Fibroblast of skin of scalp (primary cell): Measurements from ENCODE around the gene ZNF362.

Experiments used
- DNase-seq: peaks from one replicate; pipeline ENCODE4 v3.0.0-alpha.2; 2013

ZNF362 gene

DNA sequence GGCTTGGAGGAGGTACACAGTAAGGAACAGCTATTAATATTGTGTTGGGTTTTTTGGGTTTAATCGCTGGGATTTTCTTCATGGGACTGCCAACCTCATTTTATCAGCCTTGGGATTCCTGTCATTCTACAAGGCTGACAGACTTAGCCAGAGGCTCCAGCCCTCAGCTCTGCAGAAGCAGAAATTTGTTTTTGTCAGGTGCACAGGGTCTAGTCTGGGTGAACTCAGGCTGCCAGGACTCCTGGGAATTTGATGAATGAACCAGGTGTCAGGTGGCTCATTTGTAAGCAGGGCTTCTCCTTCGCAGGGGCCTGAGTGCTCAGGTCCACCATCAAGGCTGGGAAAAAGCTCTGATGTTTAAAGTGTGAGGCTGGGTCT is 11.5 kb upstream of the ZNF362 start:
- DNase-seq: no peak

DNA sequence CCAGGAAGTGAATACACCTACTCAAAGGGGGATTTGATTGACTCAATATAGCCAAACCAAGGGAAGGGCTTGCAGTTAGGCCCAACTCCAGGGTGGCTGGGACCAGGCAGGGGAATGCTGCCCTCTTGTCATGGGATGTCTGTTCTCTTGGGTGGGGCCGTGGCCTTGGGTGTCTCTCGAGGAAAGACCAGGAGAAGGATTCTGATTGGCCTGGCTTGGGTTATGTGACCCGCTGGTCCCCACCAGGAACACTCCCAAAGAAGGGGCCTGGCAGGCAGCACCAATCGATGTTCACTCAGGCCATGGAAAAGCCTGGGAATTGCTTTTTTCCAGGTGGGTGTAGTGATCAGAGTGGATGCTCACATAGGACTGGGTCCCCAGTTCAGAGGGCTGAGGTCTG is 10.1 kb upstream of the ZNF362 start:
- no peak for DNase-seq

DNA sequence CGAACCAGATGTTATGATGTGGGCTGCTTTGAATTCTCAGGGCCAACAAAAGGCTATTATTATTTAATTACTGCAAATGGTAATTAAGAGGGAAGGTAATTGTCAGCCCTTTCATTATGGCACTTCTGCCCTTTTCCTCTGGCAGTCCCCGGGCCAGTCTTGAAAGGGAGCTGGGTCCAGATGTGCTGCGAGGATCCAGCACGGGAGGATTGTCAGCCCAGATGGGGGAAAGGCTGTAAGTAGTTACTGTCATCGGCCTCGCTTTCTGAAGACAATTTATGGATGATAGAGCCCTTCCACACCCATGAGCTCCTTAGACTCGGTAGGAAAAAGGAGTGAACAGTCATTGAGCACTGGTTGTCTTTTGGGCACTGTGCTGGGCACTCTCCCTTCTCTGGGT is 8.7 kb upstream of the ZNF362 start:
- no peak for DNase-seq

DNA sequence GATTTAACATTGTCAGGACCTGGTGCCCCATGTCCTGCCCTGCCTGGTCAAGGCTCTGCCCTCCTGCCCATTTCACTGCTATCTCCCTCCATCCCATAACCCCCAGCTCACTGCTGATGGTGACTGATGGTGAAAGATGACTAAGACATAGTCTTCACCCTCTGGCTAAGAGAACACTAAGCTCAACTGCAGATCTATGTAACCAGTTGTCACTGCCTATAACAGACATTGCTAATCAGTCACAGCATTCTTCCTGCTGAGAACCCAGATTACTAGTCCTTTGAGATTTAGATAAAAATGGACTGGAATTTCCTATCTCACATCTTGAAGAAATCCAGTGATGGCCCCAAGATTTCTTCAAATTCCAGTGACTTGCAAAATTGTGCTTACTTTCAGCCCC is 8.0 kb upstream of the ZNF362 start:
- DNase-seq: peak; percentile 48

GRCh38 chr1:33249422-33249821 is 6.9 kb upstream of the ZNF362 start:
- no peak for DNase-seq

- DNase-seq: no peak
Observed at GRCh38 chr1:33250217-33250616, 6.1 kb upstream of the ZNF362 start.

DNA sequence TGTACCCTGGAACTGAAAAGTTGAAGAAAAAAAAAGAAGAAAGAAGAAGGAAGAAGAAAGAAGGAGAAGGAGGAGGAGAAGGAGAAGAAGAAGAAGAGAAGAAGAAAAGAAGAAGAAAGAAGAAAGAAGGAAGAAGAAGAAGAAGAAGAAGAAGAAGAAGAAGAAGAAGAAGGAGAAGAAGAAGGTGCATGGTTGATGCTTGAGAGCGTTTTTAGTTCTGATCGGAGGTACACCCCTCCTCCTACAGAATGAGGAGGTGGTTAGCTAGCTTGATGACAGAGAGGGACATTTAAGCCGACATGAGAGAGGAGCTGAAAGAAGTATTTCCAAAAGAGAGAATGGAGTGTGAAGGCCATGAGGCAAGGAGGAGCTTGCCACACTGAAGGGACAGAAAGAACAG is 5.6 kb upstream of the ZNF362 start:
- no peak for DNase-seq

DNA sequence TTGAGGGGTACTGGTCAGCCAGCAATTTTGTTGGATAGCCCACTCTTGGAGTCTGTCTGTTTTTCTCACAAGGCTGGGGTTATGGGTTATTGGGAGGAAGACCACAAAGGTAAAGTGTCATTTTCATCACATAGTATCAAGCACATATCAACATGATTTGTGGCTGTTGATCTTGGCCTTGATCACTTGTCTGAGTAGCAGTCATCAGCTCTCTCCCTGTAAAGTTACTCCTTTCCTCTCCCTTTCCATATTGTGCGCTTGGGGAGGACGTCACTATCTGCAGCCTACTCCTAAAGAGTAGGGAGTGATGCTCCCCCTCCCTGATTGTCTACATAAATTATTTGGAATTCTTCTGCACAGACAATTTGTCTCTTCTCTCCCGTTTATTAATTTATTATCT is 1.8 kb upstream of the ZNF362 start:
- DNase-seq: no peak

DNA sequence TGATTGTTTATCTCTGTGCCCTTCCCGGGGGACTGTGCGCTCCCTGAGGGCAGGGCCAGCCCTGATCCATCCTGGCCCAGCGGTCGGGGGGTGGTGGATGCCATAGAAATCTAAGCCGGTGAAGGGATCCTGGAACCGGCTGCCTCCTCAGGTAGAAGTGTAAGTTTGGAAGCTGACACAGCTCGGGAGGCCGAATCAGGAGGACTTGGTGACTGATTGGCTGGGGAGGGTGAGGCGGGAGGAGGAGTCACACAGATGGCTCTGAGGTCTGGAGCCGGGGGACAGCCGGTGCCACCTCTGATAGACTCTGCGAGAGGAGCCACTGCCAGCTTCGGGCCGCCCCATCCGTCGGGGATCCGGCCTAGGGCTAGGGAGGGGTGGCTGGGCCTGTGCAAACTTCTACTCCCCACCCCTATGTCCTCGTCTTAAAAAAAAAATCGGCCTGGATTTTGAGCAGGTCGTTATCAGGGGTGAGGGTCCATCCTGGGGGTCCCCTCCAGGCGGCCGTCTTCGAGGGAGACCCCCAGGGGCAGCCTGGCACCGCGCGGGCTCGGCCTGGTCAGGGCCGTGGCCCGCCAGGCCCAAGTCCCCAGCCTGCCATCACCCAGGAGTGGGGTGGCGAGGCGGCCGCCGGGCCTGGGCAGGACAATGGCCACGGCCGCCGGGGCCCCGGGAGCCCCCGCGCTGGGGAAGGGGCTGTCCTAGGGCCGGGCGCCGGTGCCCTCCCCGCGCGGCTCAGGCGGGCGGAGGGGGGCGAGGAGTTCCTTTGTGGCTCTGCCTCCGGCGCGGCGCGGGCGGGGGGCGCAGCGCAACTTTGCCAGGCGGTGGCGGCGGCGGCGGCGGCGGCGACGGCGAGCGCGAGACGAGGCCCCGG is 708 bp upstream of the ZNF362 start:
- DNase-seq: peak; percentile 67

DNA sequence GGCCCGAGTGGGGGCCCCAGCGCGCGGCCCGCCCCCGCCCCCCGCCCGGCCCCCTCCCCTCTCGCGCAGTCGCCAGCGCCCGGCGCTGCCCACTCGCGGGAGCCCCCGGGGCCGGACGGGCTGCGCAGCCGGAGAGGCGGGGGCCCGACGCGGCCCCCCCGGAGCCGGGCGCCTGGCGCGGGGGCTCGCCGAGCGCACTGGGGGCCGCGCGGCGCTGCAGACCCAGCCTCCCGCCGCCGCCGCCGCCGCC is 146 bp upstream of the ZNF362 start:
- no peak for DNase-seq

DNA sequence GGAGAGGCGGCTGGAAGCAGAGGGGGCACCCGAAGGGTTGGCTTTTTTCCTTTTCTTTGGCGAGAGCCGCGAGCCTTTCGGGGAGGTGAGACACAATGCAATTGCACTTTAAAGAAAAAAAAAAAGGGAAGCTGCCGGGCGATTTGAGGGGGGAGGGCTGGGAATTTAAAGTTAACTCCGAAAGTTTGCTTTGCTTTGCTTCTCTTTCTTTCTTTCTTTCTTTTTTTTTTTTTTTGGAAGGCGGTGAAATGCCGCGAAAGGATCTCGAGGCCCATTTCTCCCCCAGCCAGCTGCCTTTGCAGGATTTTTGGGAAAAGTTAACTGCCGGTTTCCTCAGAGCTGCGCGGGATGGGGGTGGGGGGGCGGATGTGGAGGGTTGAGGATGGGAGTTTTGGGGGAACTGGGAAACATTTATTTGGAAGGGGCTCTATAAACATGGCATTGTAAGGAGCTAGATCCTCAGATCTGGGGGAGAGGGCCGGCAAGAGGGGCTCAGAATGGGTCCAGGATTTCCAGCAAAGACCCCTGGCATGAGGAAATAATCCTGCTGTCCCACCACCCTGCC is 997 bp downstream of the ZNF362 start:
- no peak for DNase-seq

DNA sequence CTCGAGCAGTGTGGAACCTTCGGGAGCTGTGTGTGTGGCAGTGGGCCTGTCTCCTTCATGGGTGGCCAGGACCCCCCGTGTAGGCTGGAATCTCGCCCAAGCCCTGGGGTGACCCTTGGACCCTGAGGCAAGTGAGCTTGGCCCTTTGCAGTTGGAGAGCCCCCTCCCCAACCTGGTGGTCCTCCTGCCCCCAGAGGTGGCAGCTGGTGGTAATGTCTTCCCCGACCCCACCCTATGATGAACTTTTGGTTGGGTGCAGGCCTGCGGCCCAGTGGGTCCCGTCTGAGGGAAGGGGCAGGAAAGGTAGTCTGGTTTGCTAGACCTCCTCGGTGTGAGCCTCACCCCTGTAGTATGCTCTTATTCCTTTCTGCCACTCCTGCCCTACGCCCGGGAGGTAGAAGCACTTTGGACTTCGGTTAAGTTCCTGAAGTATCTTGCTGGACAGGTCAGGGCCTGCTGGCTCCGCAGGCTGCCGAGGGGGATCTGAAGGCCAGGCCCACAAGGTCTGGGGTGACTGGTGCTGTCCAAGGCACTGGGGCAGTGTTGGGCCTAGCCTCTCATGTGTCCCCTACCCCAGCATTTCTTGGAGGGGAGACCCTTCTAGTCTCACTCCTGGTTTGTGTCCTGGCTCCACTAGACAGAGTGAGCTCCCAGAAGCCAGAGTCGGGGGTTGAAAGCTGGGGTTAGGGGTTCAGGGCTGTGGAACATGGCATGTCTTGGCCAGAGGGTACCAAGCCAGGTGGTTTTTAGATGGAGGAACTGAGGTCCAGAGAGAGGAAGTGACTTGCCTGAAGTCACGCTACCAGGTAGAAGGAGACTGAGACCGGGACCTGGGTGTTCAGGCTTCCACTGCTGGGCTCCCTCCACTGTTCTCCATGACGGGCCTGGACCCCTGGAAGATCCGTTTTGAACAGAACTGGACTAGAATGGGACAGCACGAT is 1.8 kb downstream of the ZNF362 start:
- no peak for DNase-seq

GRCh38 chr1:33258788-33259274 is 2.5 kb downstream of the ZNF362 start:
- no peak for DNase-seq

GRCh38 chr1:33259879-33260278 is 3.6 kb downstream of the ZNF362 start:
- DNase-seq: no peak

DNA sequence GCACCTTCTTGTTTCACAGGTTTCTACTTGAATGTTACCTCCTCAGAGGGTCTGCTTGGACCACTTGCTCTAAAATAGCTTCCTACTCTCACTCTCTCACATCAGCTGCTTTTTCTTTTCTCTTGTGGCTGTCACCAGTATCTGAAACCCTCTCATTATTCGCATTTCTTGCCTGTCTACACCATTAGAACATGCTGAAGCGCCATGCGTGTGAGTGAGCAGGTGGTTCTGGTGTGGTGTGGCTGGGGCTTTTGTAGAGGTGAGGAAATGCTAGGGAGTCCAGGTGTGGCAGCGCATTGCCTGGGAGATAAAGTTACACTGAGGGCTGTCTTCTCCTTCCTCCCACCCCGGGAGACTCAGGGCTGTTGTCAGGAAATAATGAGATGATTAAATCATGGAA is 4.1 kb downstream of the ZNF362 start:
- DNase-seq: no peak

GRCh38 chr1:33261344-33261743 is 5.1 kb downstream of the ZNF362 start:
- DNase-seq: no peak

GRCh38 chr1:33263890-33264504 is 7.7 kb downstream of the ZNF362 start:
- no peak for DNase-seq

DNA sequence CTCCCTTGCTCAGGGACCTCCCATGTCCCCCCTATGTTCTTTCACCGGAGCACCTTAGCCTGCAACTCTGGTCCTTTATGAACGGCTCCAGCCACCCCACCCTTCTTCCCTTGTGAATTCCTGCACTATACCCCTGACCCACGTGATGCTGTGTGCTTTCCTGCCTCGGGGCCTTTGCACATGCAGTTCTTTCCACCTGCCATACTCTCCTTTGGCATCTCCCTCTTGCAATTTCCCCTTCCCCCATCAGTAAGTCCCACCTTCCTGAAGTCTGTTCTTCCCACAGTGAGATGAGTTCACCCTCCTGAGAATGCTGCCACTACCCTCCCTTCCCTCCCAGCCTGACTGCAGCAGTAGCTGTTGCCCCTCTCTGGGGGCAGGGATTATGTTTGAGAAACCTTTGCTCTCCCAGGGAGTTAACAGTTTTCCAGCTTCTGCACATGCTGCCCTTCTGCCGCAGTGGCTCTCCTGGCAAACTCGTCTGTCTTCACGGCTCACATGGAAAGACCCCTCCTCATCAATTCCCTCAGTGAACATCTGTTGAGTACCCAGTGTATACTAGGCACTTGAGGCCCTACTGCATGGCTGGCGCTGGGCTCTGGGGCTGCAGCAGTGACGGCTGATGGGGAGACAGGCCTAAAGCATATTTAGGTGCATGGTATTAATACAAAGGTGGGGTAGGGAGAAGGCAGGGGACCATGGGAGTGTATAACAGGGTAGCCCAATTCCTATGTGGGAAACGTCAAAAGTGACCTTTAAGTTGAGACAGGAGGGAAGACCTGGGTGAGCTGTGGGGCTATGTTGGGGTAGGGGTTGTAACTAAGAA is 9.7 kb downstream of the ZNF362 start:
- no peak for DNase-seq

- DNase-seq: no peak
Observed at GRCh38 chr1:33266766-33267165, 10.5 kb downstream of the ZNF362 start.

GRCh38 chr1:33267468-33268205 is 11.3 kb downstream of the ZNF362 start:
- no peak for DNase-seq

DNA sequence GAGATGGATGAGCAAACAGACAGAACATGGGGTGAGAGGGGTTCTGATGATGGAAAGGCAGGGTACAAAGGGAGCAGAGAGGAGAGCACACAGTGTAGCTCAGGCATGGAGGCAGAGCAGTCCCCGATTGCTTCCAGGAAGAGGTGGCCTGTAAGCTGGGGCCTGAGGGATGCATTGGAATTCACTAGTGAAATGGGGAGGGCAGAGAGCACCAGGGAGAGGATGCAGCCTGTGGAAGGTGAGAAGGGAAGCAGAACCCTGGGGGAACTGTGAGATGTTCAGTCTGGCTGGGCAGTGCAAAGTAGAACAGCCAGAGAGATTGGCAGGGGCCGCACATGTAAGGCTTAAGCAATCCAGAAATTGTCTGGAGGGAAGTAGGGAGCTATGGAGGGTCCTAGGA is 12.2 kb downstream of the ZNF362 start:
- DNase-seq: no peak
